ENCODE measurements around the gene LIN7A. TPM values are rescaled to one million over a fixed set of nuclear protein-coding genes. Genes with fewer than 3 reads are reported as not detected.

LIN7A gene
- total RNA-seq, 4 donors from 2014 or later = 6.6 to 50.6 (median 11.9) TPM

DNA sequence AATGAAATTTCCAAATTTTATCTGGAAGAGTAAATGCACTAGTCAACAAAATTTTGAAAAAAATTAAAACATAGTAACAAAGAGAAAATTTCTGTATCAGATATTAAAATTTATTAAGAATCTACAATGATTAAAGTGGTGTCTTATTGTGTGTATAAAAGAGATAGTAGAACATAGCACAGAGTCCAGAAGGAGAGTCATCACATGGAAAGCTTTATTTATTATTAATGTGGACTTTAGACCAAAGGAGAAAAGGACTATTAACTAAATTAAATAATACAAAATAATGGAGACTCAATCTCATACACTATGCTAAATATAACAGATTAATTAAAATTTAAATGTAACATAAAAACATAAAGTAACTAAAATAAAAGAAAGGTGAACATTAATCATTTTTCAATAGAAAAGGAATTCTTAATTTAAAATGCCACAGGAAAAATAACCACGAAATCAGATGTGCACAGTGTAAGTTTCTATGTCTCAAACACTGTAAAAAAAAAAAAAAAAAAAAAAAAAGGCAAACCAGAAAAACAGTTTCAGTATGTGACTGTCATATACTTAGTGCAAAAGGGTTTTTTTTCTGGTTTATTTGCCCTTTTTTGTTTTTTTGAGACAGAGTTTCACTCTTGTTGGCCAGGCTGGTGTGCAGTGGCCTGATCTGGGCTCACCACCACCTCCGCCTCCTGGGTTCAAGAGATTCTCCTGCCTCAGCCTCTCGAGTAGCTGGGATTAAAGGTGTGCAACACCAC is 125.6 kb downstream of the LIN7A start:
- no peaks in the 10 kb centered on the region for H3K36me3 ChIP-seq
- H3K4me1 ChIP-seq = peaks cover 0 to 26% (median 4%) of the 10 kb centered on the region in 3 donors
- no peak overlapping the region for H3K27ac ChIP-seq
- ATAC-seq = no peak
- H3K9me3 ChIP-seq = no peaks in the 10 kb centered on the region
- 90 to 92% methylated on average over 3 of the region's 3 CpGs for WGBS, 2 donors (ENCODE audit: low coverage in 1 of 2)
- TF ChIP-seq EP300 (IDR thresholded peaks at IDR 0.05) (no peak), POLR2A (IDR thresholded peaks at IDR 0.05) (no peak), POLR2AphosphoS5 (IDR thresholded peaks at IDR 0.05) (no peak)
- TF ChIP-seq, protein P1, sequence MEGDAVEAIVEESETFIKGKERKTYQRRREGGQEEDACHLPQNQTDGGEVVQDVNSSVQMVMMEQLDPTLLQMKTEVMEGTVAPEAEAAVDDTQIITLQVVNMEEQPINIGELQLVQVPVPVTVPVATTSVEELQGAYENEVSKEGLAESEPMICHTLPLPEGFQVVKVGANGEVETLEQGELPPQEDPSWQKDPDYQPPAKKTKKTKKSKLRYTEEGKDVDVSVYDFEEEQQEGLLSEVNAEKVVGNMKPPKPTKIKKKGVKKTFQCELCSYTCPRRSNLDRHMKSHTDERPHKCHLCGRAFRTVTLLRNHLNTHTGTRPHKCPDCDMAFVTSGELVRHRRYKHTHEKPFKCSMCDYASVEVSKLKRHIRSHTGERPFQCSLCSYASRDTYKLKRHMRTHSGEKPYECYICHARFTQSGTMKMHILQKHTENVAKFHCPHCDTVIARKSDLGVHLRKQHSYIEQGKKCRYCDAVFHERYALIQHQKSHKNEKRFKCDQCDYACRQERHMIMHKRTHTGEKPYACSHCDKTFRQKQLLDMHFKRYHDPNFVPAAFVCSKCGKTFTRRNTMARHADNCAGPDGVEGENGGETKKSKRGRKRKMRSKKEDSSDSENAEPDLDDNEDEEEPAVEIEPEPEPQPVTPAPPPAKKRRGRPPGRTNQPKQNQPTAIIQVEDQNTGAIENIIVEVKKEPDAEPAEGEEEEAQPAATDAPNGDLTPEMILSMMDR (IDR thresholded peaks at IDR 0.05) = no peak
- no peak overlapping the region for H3K4me3 ChIP-seq
- H3K27me3 ChIP-seq = no peaks in the 10 kb centered on the region

DNA sequence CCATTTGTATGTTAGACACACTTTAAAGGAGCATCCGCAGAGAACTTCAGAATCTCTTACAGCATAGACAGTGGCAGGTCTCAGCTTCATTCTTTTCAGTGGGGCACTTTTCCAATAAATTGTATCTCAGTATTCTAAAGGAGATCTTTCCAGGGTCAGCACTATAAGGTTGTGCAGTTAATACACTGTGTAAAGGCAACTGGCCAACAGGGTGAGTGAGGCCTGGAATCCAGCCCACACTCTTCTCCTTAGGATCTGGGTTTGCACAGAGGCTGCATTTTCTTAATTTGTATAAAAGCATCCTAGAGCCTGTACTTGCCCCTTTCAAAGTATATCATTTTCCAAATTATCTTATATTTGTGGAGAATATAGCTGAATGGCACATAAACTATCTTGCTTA is 126.9 kb downstream of the LIN7A start:
- WGBS, 2 donors (ENCODE audit: low coverage in 1 of 2) = 0 to 27% methylated on average over 1 of the region's 1 CpG
- TF ChIP-seq POLR2A (IDR thresholded peaks at IDR 0.05) = no peak
- TF ChIP-seq, protein P1 (IDR thresholded peaks at IDR 0.05) = no peak
- TF ChIP-seq POLR2AphosphoS5 (IDR thresholded peaks at IDR 0.05) = no peak
- TF ChIP-seq EP300 (IDR thresholded peaks at IDR 0.05) = no peak
- Histone ChIP-seq H3K9me3 (no peaks in the 10 kb centered on the region), H3K4me1 (peaks cover 0 to 22% (median 3%) of the 10 kb centered on the region in 3 donors), H3K36me3 (no peaks in the 10 kb centered on the region), H3K27ac (no peak overlapping the region), H3K4me3 (no peak overlapping the region), H3K27me3 (no peaks in the 10 kb centered on the region)
- ATAC-seq = no peak

DNA sequence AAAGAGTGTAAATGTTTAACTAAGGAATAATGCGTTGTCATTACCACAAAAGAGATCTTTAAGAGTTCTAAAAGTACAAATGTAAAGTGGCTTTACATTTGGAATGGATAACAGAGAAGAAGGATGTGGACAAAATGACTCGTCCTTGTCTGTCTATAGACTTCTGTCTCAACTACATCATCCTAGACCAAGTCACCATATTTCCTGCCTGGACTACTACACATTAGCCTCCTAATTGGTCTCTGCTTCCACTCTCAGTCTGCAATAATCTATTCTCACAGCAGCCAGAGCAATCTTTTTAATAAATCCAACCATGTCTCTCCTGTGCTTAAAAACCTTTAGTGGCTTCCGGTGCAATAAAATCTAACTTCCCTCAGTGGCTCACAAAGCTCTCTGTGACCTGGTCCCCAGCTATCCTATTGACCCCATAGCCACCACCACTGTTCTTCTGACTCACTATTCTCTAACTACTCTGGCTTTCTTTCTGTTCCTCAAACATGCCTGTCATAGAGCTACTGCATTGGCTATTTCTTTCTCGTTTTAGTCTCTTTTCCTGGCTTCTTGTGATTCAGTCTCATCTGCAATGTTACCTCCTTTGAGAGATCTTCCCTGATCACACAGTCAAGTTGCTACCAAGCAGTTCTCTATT is 130.0 kb downstream of the LIN7A start:
- WGBS, 2 donors (ENCODE audit: low coverage in 1 of 2) = 86 to 93% methylated on average over 4 of the region's 4 CpGs
- no peak for TF ChIP-seq EP300 (IDR thresholded peaks at IDR 0.05)
- TF ChIP-seq POLR2A (IDR thresholded peaks at IDR 0.05) = no peak
- TF ChIP-seq POLR2AphosphoS5 (IDR thresholded peaks at IDR 0.05) = no peak
- TF ChIP-seq, protein P1 (IDR thresholded peaks at IDR 0.05) = no peak
- no peaks in the 10 kb centered on the region for H3K9me3 ChIP-seq
- H3K4me3 ChIP-seq = no peak overlapping the region
- peaks cover 0 to 7% (median 0%) of the 10 kb centered on the region in 3 donors for H3K4me1 ChIP-seq
- H3K36me3 ChIP-seq = peaks cover 0 to 4% of the 10 kb centered on the region in 2 donors
- no peaks in the 10 kb centered on the region for H3K27me3 ChIP-seq
- no peak for ATAC-seq
- H3K27ac ChIP-seq = no peak overlapping the region

DNA sequence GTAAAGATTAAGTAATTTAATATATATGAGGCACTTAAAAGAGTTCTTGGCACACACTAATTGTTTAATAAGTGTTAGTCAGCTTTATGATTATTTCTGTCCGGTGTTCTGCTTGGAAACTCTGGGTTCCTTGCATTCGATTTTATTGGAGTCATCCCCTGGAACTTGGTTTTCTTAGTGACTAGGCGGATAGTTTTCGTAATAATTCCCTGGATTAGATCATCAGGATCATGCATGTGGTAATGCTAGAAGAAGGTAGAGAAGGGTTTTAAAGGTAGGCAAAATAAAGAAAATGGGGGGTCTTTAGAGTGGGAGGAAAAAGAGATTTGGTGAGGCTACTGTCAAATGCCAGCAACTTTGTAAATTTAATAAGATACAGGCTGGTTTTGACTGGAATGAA is 132.6 kb downstream of the LIN7A start:
- H3K27me3 ChIP-seq = no peaks in the 10 kb centered on the region
- peaks cover 0 to 4% of the 10 kb centered on the region in 2 donors for H3K36me3 ChIP-seq
- ATAC-seq = no peak
- 92 to 98% methylated on average over 4 of the region's 4 CpGs for WGBS, 2 donors (ENCODE audit: low coverage in 1 of 2)
- no peak overlapping the region for H3K27ac ChIP-seq
- no peaks in the 10 kb centered on the region for H3K4me1 ChIP-seq
- TF ChIP-seq EP300 (IDR thresholded peaks at IDR 0.05) = no peak
- TF ChIP-seq, protein P1 (IDR thresholded peaks at IDR 0.05) = no peak
- no peak for TF ChIP-seq POLR2AphosphoS5 (IDR thresholded peaks at IDR 0.05)
- no peaks in the 10 kb centered on the region for H3K9me3 ChIP-seq
- H3K4me3 ChIP-seq = no peak overlapping the region

Measured in gastroesophageal sphincter (tissue), 4 donors.